ENCODE data around the gene LDHAL6A.

GRCh38 chr11:18459634-18460033 is 4.0 kb downstream of the LDHAL6A start:
- TF ChIP-seq YY1 (IDR thresholded peaks at IDR 0.05; ENCODE audit: insufficient read depth, insufficient read length) (no peak), ZNF274 (IDR thresholded peaks at IDR 0.05; ENCODE audit: low read depth, low read length) (no peak), SUZ12 (IDR thresholded peaks at IDR 0.05; ENCODE audit: extremely low read depth, insufficient read depth, insufficient read length) (no peak)

All from NT2/D1 (cell line).